Measurements from ENCODE around the gene ALDH5A1. TPM values are rescaled to one million over a fixed set of nuclear protein-coding genes. Genes with fewer than 3 reads are reported as not detected.

ALDH5A1 gene
- total RNA-seq, 1 donor from 2014 or later = 0.53 TPM

DNA sequence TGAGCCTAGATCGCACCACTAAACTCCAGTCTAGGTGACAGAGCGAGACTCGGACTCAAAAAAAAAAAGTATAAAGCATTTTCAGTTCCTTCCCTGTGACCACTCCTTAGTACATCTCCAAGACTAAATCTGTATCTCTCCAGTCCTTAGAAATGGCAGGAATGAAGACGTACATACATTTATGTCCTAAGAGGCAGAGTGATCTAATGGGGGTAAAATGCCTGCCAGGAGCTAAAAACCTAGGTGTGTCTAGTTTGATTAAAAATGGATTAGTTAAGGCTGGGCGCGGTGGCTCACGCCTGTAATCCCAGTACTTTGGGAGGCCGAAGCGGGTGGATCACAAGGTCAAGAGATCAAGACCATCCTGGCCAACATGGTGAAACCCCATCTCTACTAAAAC is 70.4 kb downstream of the ALDH5A1 start:
- DNase-seq (ENCODE audit: low read depth) = no peak
- Histone ChIP-seq H3K36me3 (ENCODE audit: control insufficient read depth, insufficient read depth, low read length) (no peaks in the 10 kb centered on the region), H3K4me3 (ENCODE audit: low read depth, low read length) (no peak overlapping the region), H3K27me3 (ENCODE audit: control insufficient read depth, insufficient read depth, low read length) (no peaks in the 10 kb centered on the region)
- no peak for FAIRE-seq
- TF ChIP-seq CTCF (IDR thresholded peaks at IDR 0.05; ENCODE audit: insufficient read depth, low read length, severe bottlenecking) = no peak

- no peak for FAIRE-seq
- TF ChIP-seq CTCF (IDR thresholded peaks at IDR 0.05; ENCODE audit: insufficient read depth, low read length, severe bottlenecking) = no peak
Observed at GRCh38 chr6:24566020-24566767, 71.4 kb downstream of the ALDH5A1 start.

GRCh38 chr6:24568683-24569082 is 73.9 kb downstream of the ALDH5A1 start:
- no peak for DNase-seq (ENCODE audit: low read depth)
- TF ChIP-seq CTCF (IDR thresholded peaks at IDR 0.05; ENCODE audit: insufficient read depth, low read length, severe bottlenecking) = no peak

More at GRCh38 chr6:24566020-24566767, 71.4 kb downstream of the ALDH5A1 start:
- H3K36me3 ChIP-seq (ENCODE audit: control insufficient read depth, insufficient read depth, low read length) = no peaks in the 10 kb centered on the region
- H3K27me3 ChIP-seq (ENCODE audit: control insufficient read depth, insufficient read depth, low read length) = no peaks in the 10 kb centered on the region
- H3K4me3 ChIP-seq (ENCODE audit: low read depth, low read length) = no peak overlapping the region
- no peak for DNase-seq (ENCODE audit: low read depth)

GRCh38 chr6:24569811-24570210 is 75.0 kb downstream of the ALDH5A1 start:
- H3K4me3 ChIP-seq (ENCODE audit: low read depth, low read length) = no peak overlapping the region
- H3K27me3 ChIP-seq (ENCODE audit: control insufficient read depth, insufficient read depth, low read length) = no peaks in the 10 kb centered on the region
- H3K36me3 ChIP-seq (ENCODE audit: control insufficient read depth, insufficient read depth, low read length) = no peaks in the 10 kb centered on the region
- DNase-seq (ENCODE audit: low read depth) = no peak
- no peak for TF ChIP-seq CTCF (IDR thresholded peaks at IDR 0.05; ENCODE audit: insufficient read depth, low read length, severe bottlenecking)
- no peak for FAIRE-seq

More at GRCh38 chr6:24568683-24569082, 73.9 kb downstream of the ALDH5A1 start:
- Histone ChIP-seq H3K36me3 (ENCODE audit: control insufficient read depth, insufficient read depth, low read length) (no peaks in the 10 kb centered on the region), H3K4me3 (ENCODE audit: low read depth, low read length) (no peak overlapping the region), H3K27me3 (ENCODE audit: control insufficient read depth, insufficient read depth, low read length) (no peaks in the 10 kb centered on the region)
- no peak for FAIRE-seq

DNA sequence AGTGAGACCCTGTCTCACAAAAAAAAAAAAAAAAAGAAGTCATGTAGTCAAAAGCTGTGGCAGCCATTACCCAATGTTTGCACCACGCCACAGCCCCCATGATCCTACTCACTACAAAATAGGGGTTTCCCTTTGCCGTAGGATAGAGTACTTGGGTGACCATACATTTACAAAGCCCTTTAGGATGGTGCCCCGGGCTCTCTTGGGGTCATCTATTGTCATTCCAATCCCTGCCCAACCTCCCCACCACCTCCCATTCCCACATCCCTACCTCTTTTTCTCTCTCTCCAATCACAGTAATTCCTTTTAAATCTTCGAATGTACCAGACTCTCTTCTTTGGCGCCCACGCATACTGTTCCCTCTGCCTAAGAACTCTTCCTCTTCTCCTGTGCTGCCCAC is 76.6 kb downstream of the ALDH5A1 start:
- H3K27me3 ChIP-seq (ENCODE audit: control insufficient read depth, insufficient read depth, low read length) = no peaks in the 10 kb centered on the region
- DNase-seq (ENCODE audit: low read depth) (no peak), FAIRE-seq (no peak)
- no peak for TF ChIP-seq CTCF (IDR thresholded peaks at IDR 0.05; ENCODE audit: insufficient read depth, low read length, severe bottlenecking)
- no peaks in the 10 kb centered on the region for H3K36me3 ChIP-seq (ENCODE audit: control insufficient read depth, insufficient read depth, low read length)
- no peak overlapping the region for H3K4me3 ChIP-seq (ENCODE audit: low read depth, low read length)

DNA sequence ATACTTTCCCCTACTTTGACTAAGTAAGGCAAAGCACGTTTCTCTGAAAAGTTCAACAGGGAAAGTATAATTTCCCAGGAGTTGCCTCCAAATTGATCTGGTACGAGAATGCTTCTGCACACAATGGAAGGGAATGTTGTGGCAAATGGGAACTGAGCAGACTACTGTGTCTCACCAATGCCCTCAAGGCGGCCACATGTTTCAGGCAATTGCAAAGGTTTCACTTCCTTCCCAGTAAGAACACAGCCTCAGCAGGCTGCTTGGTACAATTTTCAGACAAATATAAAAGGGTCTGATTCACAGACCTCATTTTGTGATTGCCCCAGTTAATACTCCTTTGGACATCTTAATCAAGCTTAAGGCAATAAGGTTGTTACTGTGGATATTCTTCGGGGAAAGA is 80.0 kb downstream of the ALDH5A1 start:
- FAIRE-seq (no peak), DNase-seq (ENCODE audit: low read depth) (peak; percentile 39)
- no peak overlapping the region for H3K4me3 ChIP-seq (ENCODE audit: low read depth, low read length)
- no peaks in the 10 kb centered on the region for H3K27me3 ChIP-seq (ENCODE audit: control insufficient read depth, insufficient read depth, low read length)
- TF ChIP-seq CTCF (IDR thresholded peaks at IDR 0.05; ENCODE audit: insufficient read depth, low read length, severe bottlenecking) = no peak
- H3K36me3 ChIP-seq (ENCODE audit: control insufficient read depth, insufficient read depth, low read length) = no peaks in the 10 kb centered on the region

All from bronchial epithelial cell (primary cell).